Thoracic aorta (tissue), 2 donors: ENCODE measurements around the gene ISG15. TPM values are rescaled to one million over a fixed set of nuclear protein-coding genes. Genes with fewer than 3 reads are reported as not detected.

Source experiments
- ATAC-seq: fragments of 150-250 bp; one replicate; pipeline ENCODE4 v1.8.0; 2017; ENCODE audit warnings: low read depth; ENCODE audit not compliant: insufficient number of reproducible peaks, low FRiP score
- DNase-seq: peaks from one replicate; pipeline ENCODE4 v3.0.0-alpha.2; 2020; ENCODE audit warnings: low spot score
- H3K27ac ChIP-seq, 2 donors: fragments of 200-600 bp; sonication (generic); 1 replicate in 1 of 2; 2 replicates in 1 of 2; pipeline ENCODE4 v1.5.1; 2016; ENCODE audit warnings: mild to moderate bottlenecking in 2 of 2, moderate library complexity in 2 of 2
- H3K27me3 ChIP-seq: fragments of 200-600 bp; sonication (generic); replicated peaks from 2 replicates; pipeline ENCODE4 v1.6.0; 2016; ENCODE audit warnings: mild to moderate bottlenecking; ENCODE audit not compliant: insufficient read depth
- H3K36me3 ChIP-seq: fragments of 200-600 bp; sonication (generic); one replicate; pipeline ENCODE4 v1.5.1; 2016
- H3K4me1 ChIP-seq, 2 donors: fragments of 200-600 bp; sonication (generic); 1 replicate in 1 of 2; 2 replicates in 1 of 2; pipeline versions ENCODE4 v1.5.1 to v1.6.0; 2016; ENCODE audit warnings: low read depth in 2 of 2, mild to moderate bottlenecking in 1 of 2; ENCODE audit not compliant: control insufficient read depth in 1 of 2
- H3K4me3 ChIP-seq: fragments of 200-600 bp; sonication (generic); 2 replicates; pipeline ENCODE4 v1.5.1; 2016; ENCODE audit warnings: mild to moderate bottlenecking
- H3K9me3 ChIP-seq: fragments of 200-600 bp; sonication (generic); 2 replicates; pipeline ENCODE4 v1.5.1; 2016
- CTCF ChIP-seq: fragments of 200-600 bp; sonication (generic); IDR thresholded peaks from one replicate; pipeline ENCODE4 v1.5.1; 2019; ENCODE audit warnings: antibody characterized with exemption
- total RNA-seq, 2 donors: library from RNA; depleted of rRNA; stranded (reverse); fragments of >200 nt; gene quantifications; one replicate each; pipeline versions ENCODE4 v1.1.0 to v1.2.3, GENCODE V29; 2016

ISG15 gene
- total RNA-seq, 2 donors from 2014 or later: 31.5 to 104 TPM

GRCh38 chr1:1060281-1061000 lies 47.1 kb downstream of the ISG15 start:
- DNase-seq: no peak
- no peak for ATAC-seq
- peak overlapping the region; percentile 78 for H3K4me3 ChIP-seq

GRCh38 chr1:1061682-1062345 lies 48.5 kb downstream of the ISG15 start:
- H3K27ac ChIP-seq: no peak overlapping the region
- H3K4me3 ChIP-seq: no peak overlapping the region
- H3K36me3 ChIP-seq: no peaks in the 10 kb centered on the region
- peaks cover 19% of the 10 kb centered on the region for H3K27me3 ChIP-seq
- ATAC-seq (no peak), DNase-seq (no peak)
- H3K9me3 ChIP-seq: no peaks in the 10 kb centered on the region
- TF ChIP-seq CTCF: no peak
- peaks cover 9 to 22% of the 10 kb centered on the region in 2 donors for H3K4me1 ChIP-seq

More at GRCh38 chr1:1060281-1061000, 47.1 kb downstream of the ISG15 start:
- Histone ChIP-seq H3K27me3 (peaks cover 20% of the 10 kb centered on the region), H3K36me3 (no peaks in the 10 kb centered on the region), H3K27ac (no peak overlapping the region), H3K9me3 (no peaks in the 10 kb centered on the region), H3K4me1 (peaks cover 9 to 22% of the 10 kb centered on the region in 2 donors)
- no peak for TF ChIP-seq CTCF

- peaks cover 15% of the 10 kb centered on the region for H3K27me3 ChIP-seq
- no peak for TF ChIP-seq CTCF
- H3K9me3 ChIP-seq: no peaks in the 10 kb centered on the region
- peaks cover 9 to 22% of the 10 kb centered on the region in 2 donors for H3K4me1 ChIP-seq
- no peak overlapping the region for H3K4me3 ChIP-seq
- H3K36me3 ChIP-seq: no peaks in the 10 kb centered on the region
- no peak overlapping the region for H3K27ac ChIP-seq
- no peak for DNase-seq
- no peak for ATAC-seq
These were observed 49.3 kb downstream of the ISG15 start for GRCh38 chr1:1062348-1063163.

GRCh38 chr1:1063261-1063944 lies 50.1 kb downstream of the ISG15 start:
- peaks cover 15% of the 10 kb centered on the region for H3K27me3 ChIP-seq
- TF ChIP-seq CTCF: no peak
- H3K27ac ChIP-seq: no peak overlapping the region
- no peaks in the 10 kb centered on the region for H3K36me3 ChIP-seq
- H3K9me3 ChIP-seq: no peaks in the 10 kb centered on the region
- peaks cover 9 to 25% of the 10 kb centered on the region in 2 donors for H3K4me1 ChIP-seq
- ATAC-seq: no peak
- no peak overlapping the region for H3K4me3 ChIP-seq
- no peak for DNase-seq

Other genes starting within 250 kb of the ISG15 start
- 10 to 100 TPM; 10.2 to 18.8 TPM for gene SAMD11, start 89.6 kb upstream of the ISG15 start, total RNA-seq
- gene NOC2L, start 54.2 kb upstream of the ISG15 start, total RNA-seq: 10 to 100 TPM; 33.8 to 47.2 TPM
- gene KLHL17, start 52.9 kb upstream of the ISG15 start, total RNA-seq: 10 to 100 TPM in 1 of 2 donors, 1 to 10 TPM in 1; 4.2 to 15.3 TPM
- under 1 TPM in 1 of 2 donors, not detected in 1; 0.27 TPM for gene PLEKHN1, start 47.0 kb upstream of the ISG15 start, total RNA-seq
- under 1 TPM; 0.54 to 0.99 TPM for gene PERM1, start 31.4 kb upstream of the ISG15 start, total RNA-seq
- gene HES4, start 13.4 kb upstream of the ISG15 start, total RNA-seq: 10 to 100 TPM; 50.1 to 98.8 TPM
- 10 to 100 TPM; 36.2 to 36.7 TPM for gene AGRN, start 6.6 kb downstream of the ISG15 start, total RNA-seq
- under 1 TPM in 1 of 2 donors, not detected in 1; 0.71 TPM for gene RNF223, start 60.8 kb downstream of the ISG15 start, total RNA-seq
- gene C1orf159, start 102.6 kb downstream of the ISG15 start, total RNA-seq: 10 to 100 TPM; 10.8 to 21.2 TPM
- gene TTLL10, start 160.4 kb downstream of the ISG15 start, total RNA-seq: not detected
- 1 to 10 TPM in 1 of 2 donors, not detected in 1; 1.3 TPM for gene TNFRSF18, start 193.1 kb downstream of the ISG15 start, total RNA-seq
- 1 to 10 TPM in 1 of 2 donors, not detected in 1; 1.8 TPM for gene TNFRSF4, start 200.7 kb downstream of the ISG15 start, total RNA-seq
- gene SDF4, start 218.5 kb downstream of the ISG15 start, total RNA-seq: 100 to 1,000 TPM; 157 to 230 TPM
- gene B3GALT6, start 218.7 kb downstream of the ISG15 start, total RNA-seq: 10 to 100 TPM; 15.5 to 25.3 TPM
- gene C1QTNF12, start 233.2 kb downstream of the ISG15 start, total RNA-seq: 10 to 100 TPM in 1 of 2 donors, 1 to 10 TPM in 1; 2.9 to 12.5 TPM